H1 (cell line): ENCODE data around the gene ZFAND5. TPM values are rescaled to one million over a fixed set of nuclear protein-coding genes. Genes with fewer than 3 reads are reported as not detected.
A peak's percentile ranks its signal among the peaks of the same experiment; 100 is the strongest.

Source experiments
- CTCF ChIA-PET: fragments of 300-600 bp; sonication (Branson Sonifier 250); formaldehyde crosslinking; loops from one replicate; lab custom pipeline; 2021; ENCODE audit not compliant: partially characterized antibody; lab: Charles Lee
- POLR2A ChIA-PET: fragments of 300-600 bp; sonication (Branson Sonifier 250); formaldehyde crosslinking; loops from one replicate; lab custom pipeline; 2021; ENCODE audit warnings: inconsistent platforms; ENCODE audit not compliant: partially characterized antibody; lab: Charles Lee
- DNase-seq, 2 experiments: peaks; one replicate each; pipeline versions ENCODE4 v3.0.0 to v3.0.0-alpha.2; 2010 to 2022; ENCODE audit warnings: low spot score in 2 of 2, low read depth in 1 of 2, mixed read lengths in 1 of 2
- FAIRE-seq: peaks from 2 replicates; lab custom pipeline; 2011; peaks lifted over from hg19 to GRCh38; lab: Jason Lieb, UNC
- H2AFZ ChIP-seq: 2 replicates; pipeline ENCODE4 v1.8.1; 2012; ENCODE audit warnings: low read length, inconsistent platforms
- H2AK5ac ChIP-seq: 2 replicates; pipeline ENCODE4 v1.6.1; 2013; ENCODE audit warnings: low read depth, low read length
- H2BK120ac ChIP-seq: replicated peaks from 2 replicates; pipeline ENCODE3; 2013; ENCODE audit warnings: low read depth, low read length, inconsistent platforms
- H2BK12ac ChIP-seq: 2 replicates; pipeline ENCODE4 v1.6.1; 2013; ENCODE audit warnings: low read depth, low read length
- H2BK15ac ChIP-seq: 2 replicates; pipeline ENCODE4 v1.6.1; 2013; ENCODE audit warnings: low read length
- H2BK20ac ChIP-seq: 2 replicates; pipeline ENCODE4 v1.6.1; 2013; ENCODE audit warnings: low read length
- H2BK5ac ChIP-seq: 2 replicates; pipeline ENCODE4 v1.6.1; 2013; ENCODE audit warnings: low read depth, low read length
- H3K14ac ChIP-seq: 2 replicates; pipeline ENCODE4 v1.6.1; 2013; ENCODE audit warnings: inconsistent platforms; ENCODE audit not compliant: insufficient read length
- H3K18ac ChIP-seq: 2 replicates; pipeline ENCODE4 v1.6.1; 2013; ENCODE audit warnings: low read length; ENCODE audit errors: extremely low read depth
- H3K23ac ChIP-seq: 2 replicates; pipeline ENCODE4 v1.6.1; 2013; ENCODE audit warnings: inconsistent platforms; ENCODE audit not compliant: insufficient read length
- H3K23me2 ChIP-seq: 2 replicates; pipeline ENCODE4 v1.6.1; 2013; ENCODE audit warnings: low read depth, low read length
- H3K27ac ChIP-seq: 2 replicates; pipeline ENCODE4 v1.6.1; 2011; ENCODE audit warnings: low read depth, low read length, inconsistent platforms
- H3K27me3 ChIP-seq, 4 experiments: replicated peaks in 1 of 4; 1 replicate in 1 of 4; 2 replicates in 3 of 4; pipeline versions ENCODE4 v1.6.1 to v1.8.1; 2011 to 2013; ENCODE audit warnings: low read length in 3 of 4, mild to moderate bottlenecking in 3 of 4, inconsistent platforms in 2 of 4, mixed read lengths in 2 of 4, moderate library complexity in 1 of 4; ENCODE audit not compliant: control insufficient read depth in 3 of 4, insufficient read depth in 3 of 4; ENCODE audit errors: extremely low read depth in 1 of 4
- H3K36me3 ChIP-seq, 4 experiments: 2 replicates each; pipeline versions ENCODE4 v1.6.1 to v1.8.1; 2011 to 2013; ENCODE audit warnings: mild to moderate bottlenecking in 4 of 4, low read length in 3 of 4, moderate library complexity in 2 of 4, control low read depth in 1 of 4, inconsistent platforms in 1 of 4; ENCODE audit not compliant: insufficient read depth in 4 of 4, control insufficient read depth in 2 of 4
- H3K4ac ChIP-seq: replicated peaks from 2 replicates; pipeline ENCODE3; 2013; ENCODE audit warnings: low read length, low read depth, mixed read lengths, inconsistent platforms; ENCODE audit not compliant: insufficient read length
- H3K4me1 ChIP-seq, 4 experiments: replicated peaks in 1 of 4; 1 replicate in 1 of 4; 2 replicates in 3 of 4; pipeline versions ENCODE4 v1.6.1 to v1.8.1; 2011 to 2013; ENCODE audit warnings: low read length in 3 of 4, inconsistent platforms in 2 of 4, mixed read lengths in 1 of 4; ENCODE audit not compliant: insufficient read depth in 4 of 4, control insufficient read depth in 3 of 4
- H3K4me2 ChIP-seq, 2 experiments: 2 replicates each; pipeline versions ENCODE4 v1.6.1 to v1.8.1; 2011 to 2013; ENCODE audit warnings: low read depth in 2 of 2, low read length in 2 of 2, control low read depth in 1 of 2, inconsistent platforms in 1 of 2, mild to moderate bottlenecking in 1 of 2; ENCODE audit not compliant: insufficient read depth in 1 of 2
- H3K4me3 ChIP-seq, 4 experiments: fragments of 200-600, 300-600 bp in 1 of 4; sonication (generic), shearing (Covaris generic), sonication (Bioruptor Twin) in 1 of 4; 2 replicates each; pipeline versions ENCODE4 v1.5.1 to v1.8.1; 2011 to 2016; ENCODE audit warnings: low read length in 4 of 4, low read depth in 3 of 4, control low read depth in 2 of 4, inconsistent platforms in 2 of 4, mild to moderate bottlenecking in 2 of 4, mixed read lengths in 1 of 4, moderate library complexity in 1 of 4; ENCODE audit not compliant: insufficient read depth in 2 of 4; ENCODE audit errors: extremely low read depth in 1 of 4
- H3K56ac ChIP-seq: replicated peaks from 2 replicates; pipeline ENCODE3; 2013; ENCODE audit warnings: low read depth, mild to moderate bottlenecking, mixed read lengths, low read length, inconsistent platforms; ENCODE audit not compliant: insufficient read length
- H3K79me1 ChIP-seq: 2 replicates; pipeline ENCODE4 v1.6.1; 2013; ENCODE audit warnings: low read depth, low read length, control low read depth
- H3K79me2 ChIP-seq, 2 experiments: 2 replicates each; pipeline versions ENCODE4 v1.6.1 to v1.8.1; 2012 to 2013; ENCODE audit warnings: low read length in 2 of 2, mild to moderate bottlenecking in 2 of 2, inconsistent platforms in 1 of 2; ENCODE audit not compliant: insufficient read depth in 2 of 2, control insufficient read depth in 1 of 2
- H3K9ac ChIP-seq, 4 experiments: replicated peaks in 1 of 4; 1 replicate in 1 of 4; 2 replicates in 3 of 4; pipeline versions ENCODE4 v1.6.1 to v1.8.1; 2011 to 2013; ENCODE audit warnings: low read depth in 3 of 4, low read length in 3 of 4, control low read depth in 2 of 4, mild to moderate bottlenecking in 2 of 4, moderate library complexity in 2 of 4, inconsistent platforms in 1 of 4; ENCODE audit errors: extremely low read depth in 1 of 4
- H3K9me3 ChIP-seq, 2 experiments: 2 replicates each; pipeline versions ENCODE4 v1.6.1 to v1.8.1; 2012 to 2013; ENCODE audit warnings: mild to moderate bottlenecking in 2 of 2, moderate library complexity in 2 of 2, control low read depth in 1 of 2, inconsistent platforms in 1 of 2, low read depth in 1 of 2, low read length in 1 of 2, mixed read lengths in 1 of 2; ENCODE audit not compliant: insufficient read depth in 2 of 2
- H4K20me1 ChIP-seq, 2 experiments: replicated peaks in 1 of 2; 2 replicates each; pipeline versions ENCODE3 to v1.8.1; 2011 to 2013; ENCODE audit warnings: inconsistent platforms in 2 of 2, low read length in 2 of 2, mild to moderate bottlenecking in 1 of 2; ENCODE audit not compliant: insufficient read depth in 2 of 2, control insufficient read depth in 1 of 2
- H4K5ac ChIP-seq: 2 replicates; pipeline ENCODE4 v1.6.1; 2013; ENCODE audit warnings: low read length, low read depth, mixed read lengths, inconsistent platforms; ENCODE audit not compliant: insufficient read length
- H4K8ac ChIP-seq: 2 replicates; pipeline ENCODE4 v1.8.0; 2013; ENCODE audit warnings: mild to moderate bottlenecking, moderate library complexity, low read length, inconsistent platforms; ENCODE audit not compliant: insufficient read depth; ENCODE audit errors: extremely low read depth
- H4K91ac ChIP-seq: replicated peaks from 2 replicates; pipeline ENCODE3; 2013; ENCODE audit warnings: low read length, mixed read lengths, inconsistent platforms; ENCODE audit not compliant: insufficient read length
- ASH2L ChIP-seq: fragments of 200-600, 300-600 bp; sonication (generic); IDR thresholded peaks from one replicate; pipeline ENCODE4 v1.7.1; 2017; ENCODE audit warnings: low read length
- CEBPB ChIP-seq: IDR thresholded peaks from 2 replicates; pipeline ENCODE4 v1.6.1; 2012; ENCODE audit warnings: low read depth, low read length
- EZH2 ChIP-seq: fragments of 200-600 bp; sonication (generic); IDR thresholded peaks from 2 replicates; pipeline ENCODE4 v1.7.1; 2012; ENCODE audit warnings: low read depth, mild to moderate bottlenecking, moderate library complexity, low read length, inconsistent platforms; ENCODE audit not compliant: severe bottlenecking
- HDAC6 ChIP-seq: IDR thresholded peaks from one replicate; pipeline ENCODE4 v1.7.1; 2012; ENCODE audit warnings: low read depth, mild to moderate bottlenecking, inconsistent platforms, low read length, moderate library complexity
- PHF8 ChIP-seq: fragments of 200-600 bp; sonication (generic); conservative IDR thresholded peaks from 2 replicates; pipeline ENCODE4 v1.7.1; 2012; ENCODE audit warnings: low read depth, mild to moderate bottlenecking, inconsistent platforms, low read length, moderate library complexity
- POLR2A ChIP-seq, 2 experiments: IDR thresholded peaks; 1 replicate in 1 of 2; 2 replicates in 1 of 2; pipeline ENCODE4 v1.6.1; 2011; ENCODE audit warnings: low read depth in 2 of 2, low read length in 2 of 2, mild to moderate bottlenecking in 2 of 2; ENCODE audit errors: control extremely low read depth in 1 of 2
- SIN3A ChIP-seq, 2 experiments: IDR thresholded peaks in 1 of 2; conservative IDR thresholded peaks in 1 of 2; 2 replicates each; pipeline ENCODE4 v1.6.1; 2011 to 2012; ENCODE audit warnings: low read length in 2 of 2, improper control_type of control experiment in 1 of 2, low read depth in 1 of 2, mild to moderate bottlenecking in 1 of 2
- SIRT6 ChIP-seq: IDR thresholded peaks from one replicate; pipeline ENCODE4 v1.7.1; 2012; ENCODE audit warnings: low read length, inconsistent platforms
- SIX5 ChIP-seq: IDR thresholded peaks from 2 replicates; pipeline ENCODE4 v1.6.1; 2011; ENCODE audit warnings: mild to moderate bottlenecking, low read depth, low read length
- SP2 ChIP-seq: IDR thresholded peaks from 2 replicates; pipeline ENCODE4 v1.6.1; 2012; ENCODE audit warnings: mild to moderate bottlenecking, low read length, inconsistent platforms
- SP4 ChIP-seq: IDR thresholded peaks from 2 replicates; pipeline ENCODE4 v1.6.1; 2012; ENCODE audit warnings: low read length, inconsistent platforms
- TAF1 ChIP-seq: IDR thresholded peaks from 2 replicates; pipeline ENCODE4 v1.6.1; 2011; ENCODE audit warnings: mild to moderate bottlenecking, low read depth, low read length
- WGBS, 2 experiments: shearing (Covaris generic) in 1 of 2; methylation state at CpG; one replicate each; pipeline versions ENCODE4 v1.1.6 to v1.1.7; 2013 to 2015; ENCODE audit warnings: low lambda C conversion rate in 2 of 2, mixed read lengths in 2 of 2, inconsistent platforms in 1 of 2, low coverage in 1 of 2, missing lambda C conversion rate in 1 of 2; ENCODE audit not compliant: insufficient replicate concordance in 2 of 2, insufficient coverage in 1 of 2, insufficient read length in 1 of 2; ENCODE audit errors: extremely low coverage in 1 of 2, missing lambda C conversion rate in 1 of 2; 5-methylcytosine and 5-hydroxymethylcytosine counted together
- polyA plus RNA-seq, 7 experiments: library from polyadenylated mRNA; depleted of rRNA in 3 of 7; stranded (reverse) in 5 of 7; unstranded in 2 of 7; fragments of >200 nt in 5 of 7; fragments of 200-250 nt in 2 of 7; gene quantifications; 1 replicate in 5 of 7; 2 replicates in 1 of 7; 4 replicates in 1 of 7; pipeline versions ENCODE4 v1.2.1 to v1.2.3, GENCODE V29; 2011 to 2013; ENCODE audit warnings: missing spikeins in 2 of 7, mixed read lengths in 2 of 7
- total RNA-seq: library from RNA; stranded (reverse); fragmentation: NEBNext Ultra II Directional; extraction: Animal tissue kit (Norgen Biotek cat#: 25700); gene quantifications from 2 replicates; pipeline ENCODE4 v1.2.1, GENCODE V29; 2021
- TF ChIP-seq, protein P1 (sequence below): IDR thresholded peaks from 2 replicates; pipeline ENCODE4 v1.6.1; 2012; ENCODE audit warnings: inconsistent platforms
- TF ChIP-seq, protein P2 (sequence below): IDR thresholded peaks from 2 replicates; pipeline ENCODE4 v1.6.1; 2011; ENCODE audit warnings: low read depth, mild to moderate bottlenecking, low read length; ENCODE audit not compliant: insufficient read depth

The ZFAND5 gene
- total and polyA plus RNA-seq, 2 of the 8 experiments (the other 6 are each of a cell fraction or from before 2014, with no cell fraction given) = 76.7 to 225 TPM

DNA sequence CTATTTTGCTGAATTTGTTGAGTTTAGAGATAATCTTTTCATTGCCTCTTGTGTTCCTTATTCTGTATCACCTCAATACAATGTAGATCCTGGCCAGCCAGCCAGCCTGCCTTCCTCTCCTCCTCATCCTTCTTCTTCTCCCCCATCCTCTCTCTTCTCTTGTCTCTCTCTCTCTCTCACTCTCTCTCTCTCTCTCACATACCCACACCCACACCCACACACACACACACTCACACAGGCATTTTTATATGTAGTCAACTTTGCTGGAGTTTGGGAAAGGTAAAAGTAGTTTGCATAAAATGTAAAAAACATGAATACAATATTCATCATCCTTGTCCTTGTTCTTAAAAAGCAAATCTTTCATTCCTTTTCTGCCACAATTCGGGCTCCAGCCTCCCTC, 60.5 kb downstream of the ZFAND5 start:
- Histone ChIP-seq H3K36me3 (no peaks in the 10 kb centered on the region), H3K4me2 (no peak overlapping the region), H3K23me2 (no peaks in the 10 kb centered on the region), H2AFZ (peak overlapping the region; percentile 68; the same call in 1 of the 2 replicates), H2BK15ac (no peak overlapping the region), H3K23ac (no peak overlapping the region), H4K8ac (no peak overlapping the region), H3K9me3 (no peaks in the 10 kb centered on the region), H2BK12ac (no peak overlapping the region), H3K4me1 (peaks cover 0 to 2% (median 0%) of the 10 kb centered on the region in 4 experiments; a peak in 1 of 7 replicates), H3K79me1 (no peaks in the 10 kb centered on the region), H2AK5ac (no peak overlapping the region), H3K18ac (no peak overlapping the region), H3K27me3 (no peaks in the 10 kb centered on the region), H4K91ac (no peak overlapping the region), H4K20me1 (no peaks in the 10 kb centered on the region), H3K56ac (no peak overlapping the region), H2BK120ac (no peak overlapping the region), H2BK20ac (no peak overlapping the region), H2BK5ac (no peak overlapping the region), H3K14ac (no peak overlapping the region), H3K27ac (no peak overlapping the region), H3K79me2 (no peaks in the 10 kb centered on the region), H3K9ac (no peak overlapping the region), H3K4me3 (no peak overlapping the region), H3K4ac (no peak overlapping the region), H4K5ac (no peak overlapping the region)
- TF ChIP-seq SIRT6 (no peak), POLR2A (IDR thresholded peaks at IDR 0.05; ENCODE audit: control extremely low read depth in 1 of 2, low read depth in 2 of 2, low read length in 2 of 2) (no peak), SP4 (no peak), ASH2L (no peak), SIX5 (no peak), CEBPB (no peak), SP2 (no peak), EZH2 (no peak), PHF8 (no peak), TAF1 (no peak), SIN3A (conservative IDR thresholded peaks at IDR 0.05 in 1 of 2, IDR thresholded peaks at IDR 0.05 in 1 of 2; ENCODE audit: low read depth in 1 of 2, low read length in 2 of 2) (no peak), HDAC6 (no peak)
- TF ChIP-seq, protein P1, sequence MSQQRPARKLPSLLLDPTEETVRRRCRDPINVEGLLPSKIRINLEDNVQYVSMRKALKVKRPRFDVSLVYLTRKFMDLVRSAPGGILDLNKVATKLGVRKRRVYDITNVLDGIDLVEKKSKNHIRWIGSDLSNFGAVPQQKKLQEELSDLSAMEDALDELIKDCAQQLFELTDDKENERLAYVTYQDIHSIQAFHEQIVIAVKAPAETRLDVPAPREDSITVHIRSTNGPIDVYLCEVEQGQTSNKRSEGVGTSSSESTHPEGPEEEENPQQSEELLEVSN = no peak
- TF ChIP-seq, protein P2, sequence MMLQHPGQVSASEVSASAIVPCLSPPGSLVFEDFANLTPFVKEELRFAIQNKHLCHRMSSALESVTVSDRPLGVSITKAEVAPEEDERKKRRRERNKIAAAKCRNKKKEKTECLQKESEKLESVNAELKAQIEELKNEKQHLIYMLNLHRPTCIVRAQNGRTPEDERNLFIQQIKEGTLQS = no peak
- DNase-seq = no peak
- 71% methylated on average over 1 of the region's 1 CpG; no CpG with 5 or more reads in 1 of the 2 experiments for WGBS, 2 experiments
- no peak for FAIRE-seq
- ChIA-PET POLR2A (interaction anchor here (1.4 kb wide), 1 partner anchor 61 kb away, joined by 7 read pairs; the partner anchor contains the start of gene ZFAND5), CTCF (interaction anchor here (0.7 to 1.5 kb wide), 3 partner anchors 11 to 32 kb away, joined by 3 to 6 read pairs (median 4); no protein-coding TSS in a partner anchor)
